GM12878 (cell line): ENCODE data around the gene KDM4C. TPM values are rescaled to one million over a fixed set of nuclear protein-coding genes. Genes with fewer than 3 reads are reported as not detected.

Experiments used
- CBX3 ChIP-seq: fragments of 200-600 bp; sonication (generic); IDR thresholded peaks from 2 replicates; pipeline ENCODE4 v1.6.1; 2016; ENCODE audit warnings: low read depth, borderline replicate concordance
- CHD1 ChIP-seq: IDR thresholded peaks from 2 replicates; pipeline ENCODE4 v1.6.1; 2012; ENCODE audit warnings: low read depth, low read length, improper control_type of control experiment
- CHD4 ChIP-seq: fragments of 200-600 bp; sonication (generic); IDR thresholded peaks from 2 replicates; pipeline ENCODE4 v1.6.1; 2016; ENCODE audit warnings: mild to moderate bottlenecking
- FOXM1 ChIP-seq: IDR thresholded peaks from 2 replicates; pipeline ENCODE4 v1.6.1; 2012; ENCODE audit warnings: low read depth, mild to moderate bottlenecking, inconsistent platforms, low read length, moderate library complexity
- KAT2A ChIP-seq: conservative IDR thresholded peaks from 2 replicates; pipeline ENCODE4 v1.6.1; 2011; ENCODE audit warnings: low read depth, low read length; ENCODE audit not compliant: control insufficient read depth
- LARP7 ChIP-seq: fragments of 450-650 bp; IDR thresholded peaks from 2 replicates; pipeline ENCODE4 v1.6.1; 2017; ENCODE audit warnings: mild to moderate bottlenecking
- NFYB ChIP-seq: IDR thresholded peaks from 2 replicates; pipeline ENCODE4 v1.6.1; 2011; ENCODE audit warnings: low read depth, mild to moderate bottlenecking, low read length, improper control_type of control experiment, moderate library complexity; ENCODE audit not compliant: insufficient read depth
- NR2C2 ChIP-seq: IDR thresholded peaks from 2 replicates; pipeline ENCODE4 v1.6.1; 2011; ENCODE audit warnings: borderline replicate concordance, low read depth; ENCODE audit not compliant: control insufficient read depth, insufficient read length
- POLR2A ChIP-seq: IDR thresholded peaks from 2 replicates; pipeline ENCODE4 v1.6.1; 2011; ENCODE audit warnings: low read depth, mild to moderate bottlenecking, low read length
- RAD21 ChIP-seq: IDR thresholded peaks from 2 replicates; pipeline ENCODE4 v1.6.1; 2011; ENCODE audit warnings: mild to moderate bottlenecking, low read depth, low read length, moderate library complexity; ENCODE audit not compliant: insufficient read depth
- RAD51 ChIP-seq: fragments of 450-650 bp; IDR thresholded peaks from 2 replicates; pipeline ENCODE4 v1.6.1; 2016; ENCODE audit warnings: moderate library complexity, mild to moderate bottlenecking, inconsistent platforms
- RBBP5 ChIP-seq: fragments of 200-600 bp; sonication (generic); conservative IDR thresholded peaks from 2 replicates; pipeline ENCODE4 v1.6.1; 2016
- RELA ChIP-seq: fragments of 450-650 bp; IDR thresholded peaks from 2 replicates; pipeline ENCODE4 v1.8.0; 2014; ENCODE audit warnings: borderline replicate concordance; ENCODE audit not compliant: partially characterized antibody
- SMC3 ChIP-seq: IDR thresholded peaks from 2 replicates; pipeline ENCODE4 v1.6.1; 2011; ENCODE audit warnings: low read length, improper control_type of control experiment, borderline replicate concordance
- SREBF1 ChIP-seq: IDR thresholded peaks from 2 replicates; pipeline ENCODE4 v1.6.1; 2012; ENCODE audit warnings: mild to moderate bottlenecking, low read length
- WRNIP1 ChIP-seq: IDR thresholded peaks from 2 replicates; pipeline ENCODE4 v1.6.1; 2011; ENCODE audit warnings: low read depth, low read length, improper control_type of control experiment, borderline replicate concordance
- polyA plus RNA-seq, 11 experiments: library from polyadenylated mRNA; depleted of rRNA in 4 of 11; unstranded in 6 of 11; stranded (reverse) in 5 of 11; fragments of >200 nt; fragmentation: Nextera tagmentation in 4 of 11; fragmentation: Illumina TruSeq in 1 of 11; extraction: Ambion mirVana in 4 of 11; extraction: Trizol in 1 of 11; gene quantifications; 1 replicate in 1 of 11; 2 replicates in 10 of 11; pipeline versions ENCODE4 v1.2.1 to v1.2.3, GENCODE V29; 2011 to 2016; ENCODE audit warnings: inconsistent platforms in 2 of 11, missing spikeins in 2 of 11, low read depth in 1 of 11
- total RNA-seq, 4 experiments: library from RNA; depleted of rRNA in 3 of 4; stranded (reverse); fragments of >200 nt in 3 of 4; fragmentation: Illumina TruSeq in 1 of 4; extraction: Trizol in 1 of 4; gene quantifications; 2 replicates each; pipeline versions ENCODE4 v1.2.1 to v1.2.3, GENCODE V29; 2013 to 2021
- TF ChIP-seq, protein P1 (sequence below): fragments of 450-650 bp; formaldehyde crosslinking; IDR thresholded peaks from 2 replicates; pipeline ENCODE4 v1.4.0; 2020; ENCODE audit warnings: mild to moderate bottlenecking, moderate library complexity
- TF ChIP-seq, protein P2 (sequence below): fragments of 150-350 bp; IDR thresholded peaks from 2 replicates; pipeline ENCODE4 v1.6.1; 2014; ENCODE audit warnings: mild to moderate bottlenecking, low read depth, low read length
- TF ChIP-seq, protein P3 (sequence below): fragments of 450-650 bp; IDR thresholded peaks from 2 replicates; pipeline ENCODE4 v1.6.1; 2017; ENCODE audit warnings: mild to moderate bottlenecking
- TF ChIP-seq, protein P4 (sequence below): fragments of 450-650 bp; IDR thresholded peaks from 2 replicates; pipeline ENCODE4 v1.6.1; 2018; ENCODE audit warnings: borderline replicate concordance, mild to moderate bottlenecking; ENCODE audit not compliant: partially characterized antibody

KDM4C gene
- total and polyA plus RNA-seq, 10 of the 15 experiments (the other 5 are each of a cell fraction or from before 2014, with no cell fraction given), result 6.8 to 41.2 (median 20.1) TPM

DNA sequence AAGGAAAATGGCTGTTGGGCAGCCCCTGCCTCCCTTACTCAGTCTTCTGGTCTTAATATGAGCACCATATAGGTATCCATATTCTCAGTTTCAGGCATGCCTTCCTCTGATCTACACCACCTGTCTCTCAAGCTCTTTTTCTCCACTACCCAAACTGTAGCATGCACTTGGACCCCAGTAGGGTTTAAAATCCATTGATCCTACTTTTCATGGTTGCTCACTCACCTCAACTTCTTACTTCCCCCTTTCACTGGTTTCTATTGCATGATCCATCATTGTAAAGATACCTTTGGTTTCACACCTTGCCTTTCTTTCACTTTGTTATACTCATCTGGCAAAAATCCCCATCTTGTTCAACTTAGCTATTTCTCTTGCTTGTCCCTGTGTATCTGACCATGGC, 159.4 kb downstream of the KDM4C start (continued):
- TF ChIP-seq, protein P1, sequence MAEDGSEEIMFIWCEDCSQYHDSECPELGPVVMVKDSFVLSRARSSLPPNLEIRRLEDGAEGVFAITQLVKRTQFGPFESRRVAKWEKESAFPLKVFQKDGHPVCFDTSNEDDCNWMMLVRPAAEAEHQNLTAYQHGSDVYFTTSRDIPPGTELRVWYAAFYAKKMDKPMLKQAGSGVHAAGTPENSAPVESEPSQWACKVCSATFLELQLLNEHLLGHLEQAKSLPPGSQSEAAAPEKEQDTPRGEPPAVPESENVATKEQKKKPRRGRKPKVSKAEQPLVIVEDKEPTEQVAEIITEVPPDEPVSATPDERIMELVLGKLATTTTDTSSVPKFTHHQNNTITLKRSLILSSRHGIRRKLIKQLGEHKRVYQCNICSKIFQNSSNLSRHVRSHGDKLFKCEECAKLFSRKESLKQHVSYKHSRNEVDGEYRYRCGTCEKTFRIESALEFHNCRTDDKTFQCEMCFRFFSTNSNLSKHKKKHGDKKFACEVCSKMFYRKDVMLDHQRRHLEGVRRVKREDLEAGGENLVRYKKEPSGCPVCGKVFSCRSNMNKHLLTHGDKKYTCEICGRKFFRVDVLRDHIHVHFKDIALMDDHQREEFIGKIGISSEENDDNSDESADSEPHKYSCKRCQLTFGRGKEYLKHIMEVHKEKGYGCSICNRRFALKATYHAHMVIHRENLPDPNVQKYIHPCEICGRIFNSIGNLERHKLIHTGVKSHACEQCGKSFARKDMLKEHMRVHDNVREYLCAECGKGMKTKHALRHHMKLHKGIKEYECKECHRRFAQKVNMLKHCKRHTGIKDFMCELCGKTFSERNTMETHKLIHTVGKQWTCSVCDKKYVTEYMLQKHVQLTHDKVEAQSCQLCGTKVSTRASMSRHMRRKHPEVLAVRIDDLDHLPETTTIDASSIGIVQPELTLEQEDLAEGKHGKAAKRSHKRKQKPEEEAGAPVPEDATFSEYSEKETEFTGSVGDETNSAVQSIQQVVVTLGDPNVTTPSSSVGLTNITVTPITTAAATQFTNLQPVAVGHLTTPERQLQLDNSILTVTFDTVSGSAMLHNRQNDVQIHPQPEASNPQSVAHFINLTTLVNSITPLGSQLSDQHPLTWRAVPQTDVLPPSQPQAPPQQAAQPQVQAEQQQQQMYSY, result no peak
- TF ChIP-seq KAT2A (no peak), SMC3 (no peak), FOXM1 (no peak), RAD51 (no peak), NFYB (no peak), RAD21 (no peak), CHD4 (no peak), POLR2A (no peak), LARP7 (no peak), CBX3 (no peak), WRNIP1 (no peak), NR2C2 (no peak), RBBP5 (no peak), SREBF1 (no peak), RELA (no peak), CHD1 (no peak)
- TF ChIP-seq, protein P2, sequence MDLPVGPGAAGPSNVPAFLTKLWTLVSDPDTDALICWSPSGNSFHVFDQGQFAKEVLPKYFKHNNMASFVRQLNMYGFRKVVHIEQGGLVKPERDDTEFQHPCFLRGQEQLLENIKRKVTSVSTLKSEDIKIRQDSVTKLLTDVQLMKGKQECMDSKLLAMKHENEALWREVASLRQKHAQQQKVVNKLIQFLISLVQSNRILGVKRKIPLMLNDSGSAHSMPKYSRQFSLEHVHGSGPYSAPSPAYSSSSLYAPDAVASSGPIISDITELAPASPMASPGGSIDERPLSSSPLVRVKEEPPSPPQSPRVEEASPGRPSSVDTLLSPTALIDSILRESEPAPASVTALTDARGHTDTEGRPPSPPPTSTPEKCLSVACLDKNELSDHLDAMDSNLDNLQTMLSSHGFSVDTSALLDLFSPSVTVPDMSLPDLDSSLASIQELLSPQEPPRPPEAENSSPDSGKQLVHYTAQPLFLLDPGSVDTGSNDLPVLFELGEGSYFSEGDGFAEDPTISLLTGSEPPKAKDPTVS, result no peak
- TF ChIP-seq, protein P3, sequence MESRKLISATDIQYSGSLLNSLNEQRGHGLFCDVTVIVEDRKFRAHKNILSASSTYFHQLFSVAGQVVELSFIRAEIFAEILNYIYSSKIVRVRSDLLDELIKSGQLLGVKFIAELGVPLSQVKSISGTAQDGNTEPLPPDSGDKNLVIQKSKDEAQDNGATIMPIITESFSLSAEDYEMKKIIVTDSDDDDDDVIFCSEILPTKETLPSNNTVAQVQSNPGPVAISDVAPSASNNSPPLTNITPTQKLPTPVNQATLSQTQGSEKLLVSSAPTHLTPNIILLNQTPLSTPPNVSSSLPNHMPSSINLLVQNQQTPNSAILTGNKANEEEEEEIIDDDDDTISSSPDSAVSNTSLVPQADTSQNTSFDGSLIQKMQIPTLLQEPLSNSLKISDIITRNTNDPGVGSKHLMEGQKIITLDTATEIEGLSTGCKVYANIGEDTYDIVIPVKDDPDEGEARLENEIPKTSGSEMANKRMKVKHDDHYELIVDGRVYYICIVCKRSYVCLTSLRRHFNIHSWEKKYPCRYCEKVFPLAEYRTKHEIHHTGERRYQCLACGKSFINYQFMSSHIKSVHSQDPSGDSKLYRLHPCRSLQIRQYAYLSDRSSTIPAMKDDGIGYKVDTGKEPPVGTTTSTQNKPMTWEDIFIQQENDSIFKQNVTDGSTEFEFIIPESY, result no peak
- TF ChIP-seq, protein P4, sequence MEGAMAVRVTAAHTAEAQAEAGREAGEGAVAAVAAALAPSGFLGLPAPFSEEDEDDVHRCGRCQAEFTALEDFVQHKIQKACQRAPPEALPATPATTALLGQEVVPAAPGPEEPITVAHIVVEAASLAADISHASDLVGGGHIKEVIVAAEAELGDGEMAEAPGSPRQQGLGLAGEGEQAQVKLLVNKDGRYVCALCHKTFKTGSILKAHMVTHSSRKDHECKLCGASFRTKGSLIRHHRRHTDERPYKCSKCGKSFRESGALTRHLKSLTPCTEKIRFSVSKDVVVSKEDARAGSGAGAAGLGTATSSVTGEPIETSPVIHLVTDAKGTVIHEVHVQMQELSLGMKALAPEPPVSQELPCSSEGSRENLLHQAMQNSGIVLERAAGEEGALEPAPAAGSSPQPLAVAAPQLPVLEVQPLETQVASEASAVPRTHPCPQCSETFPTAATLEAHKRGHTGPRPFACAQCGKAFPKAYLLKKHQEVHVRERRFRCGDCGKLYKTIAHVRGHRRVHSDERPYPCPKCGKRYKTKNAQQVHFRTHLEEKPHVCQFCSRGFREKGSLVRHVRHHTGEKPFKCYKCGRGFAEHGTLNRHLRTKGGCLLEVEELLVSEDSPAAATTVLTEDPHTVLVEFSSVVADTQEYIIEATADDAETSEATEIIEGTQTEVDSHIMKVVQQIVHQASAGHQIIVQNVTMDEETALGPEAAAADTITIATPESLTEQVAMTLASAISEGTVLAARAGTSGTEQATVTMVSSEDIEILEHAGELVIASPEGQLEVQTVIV, result no peak
